Dermis blood vessel endothelial cell (primary cell): ENCODE measurements around the gene ADPRS. TPM values are rescaled to one million over a fixed set of nuclear protein-coding genes. Genes with fewer than 3 reads are reported as not detected.

Experiments used
- DNase-seq: peaks from one replicate; pipeline ENCODE4 v3.0.0; 2010
- total RNA-seq: library from RNA; depleted of rRNA; stranded (reverse); fragments of >200 nt; gene quantifications from 2 replicates; pipeline ENCODE4 v1.2.3, GENCODE V29; 2014

ADPRS gene
- total RNA-seq, 1 donor from 2014 or later, result 52.9 TPM

- no peak for DNase-seq
These were observed 45.3 kb downstream of the ADPRS start for GRCh38 chr1:36134031-36134430.

DNA sequence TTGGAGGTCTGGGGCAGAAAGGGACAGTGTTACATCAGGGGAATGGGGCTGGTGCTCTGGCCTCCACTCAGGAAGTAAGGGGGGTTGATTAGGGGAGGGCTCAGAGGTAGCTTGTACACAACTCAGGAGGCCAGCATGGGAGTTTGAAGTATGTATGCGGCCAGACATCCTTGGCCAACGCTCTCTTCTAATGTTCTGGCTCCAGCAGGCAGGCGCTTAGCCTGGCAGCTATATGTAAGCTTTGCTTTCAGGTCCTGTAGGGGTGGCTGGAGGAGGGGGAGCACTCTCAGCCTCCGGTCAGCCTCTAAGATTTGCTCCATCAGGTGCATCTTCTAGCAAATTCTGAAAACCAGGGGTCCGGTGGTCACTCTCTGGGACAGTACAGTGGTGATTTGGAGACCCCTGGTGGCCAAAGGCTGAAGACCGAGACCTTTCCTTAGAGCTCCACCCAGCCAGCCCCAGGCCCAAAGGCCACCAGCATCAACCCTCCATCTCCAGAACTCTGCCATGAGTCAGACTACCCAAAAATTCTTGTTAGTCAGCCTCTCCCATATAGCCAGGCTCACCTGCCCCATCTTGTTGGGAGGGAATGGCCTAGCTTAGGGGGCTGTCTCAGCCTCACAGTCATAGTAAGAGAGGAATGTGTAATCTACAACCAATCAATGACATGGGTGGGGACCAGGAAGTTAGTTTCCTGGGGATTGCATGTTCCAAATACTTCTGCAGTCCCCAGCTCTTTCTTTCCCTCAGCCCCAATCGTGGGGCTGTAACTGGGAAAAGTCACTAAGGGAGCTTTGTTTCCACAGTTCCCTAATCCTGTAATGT lies 46.0 kb downstream of the ADPRS start:
- DNase-seq, result peak; percentile 72

GRCh38 chr1:36135330-36135667 lies 46.6 kb downstream of the ADPRS start:
- DNase-seq, result no peak

DNA sequence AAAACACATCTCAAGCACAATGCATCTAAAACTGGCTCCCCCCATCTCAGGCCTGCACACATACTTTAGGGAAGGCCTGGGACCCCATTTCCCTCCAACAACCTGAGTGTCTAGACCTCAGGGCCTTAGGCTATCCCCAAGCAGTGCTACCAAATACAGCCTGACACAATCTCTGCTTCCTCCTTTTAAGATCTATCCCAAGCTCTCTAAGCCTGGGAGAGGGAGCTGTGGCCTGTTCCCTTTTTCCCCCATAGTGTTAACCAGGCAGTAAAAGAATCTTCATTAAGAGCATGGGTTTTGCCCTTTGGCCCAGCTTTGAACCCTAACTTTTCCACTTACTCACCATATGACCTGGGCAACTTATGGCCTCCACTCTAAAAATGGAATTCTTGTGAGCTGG lies 47.1 kb downstream of the ADPRS start:
- no peak for DNase-seq

DNA sequence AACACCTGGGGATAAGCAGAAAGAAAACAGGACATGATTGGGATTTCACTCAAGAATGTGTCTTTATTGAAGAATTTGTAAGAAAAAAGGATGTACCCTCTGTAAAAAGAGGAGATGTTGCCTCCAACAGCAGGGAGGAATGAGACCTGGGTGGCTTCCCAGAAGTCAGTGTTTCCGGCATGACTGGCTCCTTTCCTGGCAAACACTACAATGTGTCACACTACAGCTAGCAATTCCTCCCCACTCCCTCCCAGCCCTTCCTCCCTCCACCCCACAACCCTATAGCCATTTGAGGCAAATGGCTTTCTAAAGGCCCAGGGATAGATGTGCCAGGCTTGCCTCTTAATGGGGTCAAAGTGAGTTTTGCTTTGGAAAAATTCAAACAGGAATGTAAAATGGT lies 47.8 kb downstream of the ADPRS start:
- peak; percentile 84 for DNase-seq

DNA sequence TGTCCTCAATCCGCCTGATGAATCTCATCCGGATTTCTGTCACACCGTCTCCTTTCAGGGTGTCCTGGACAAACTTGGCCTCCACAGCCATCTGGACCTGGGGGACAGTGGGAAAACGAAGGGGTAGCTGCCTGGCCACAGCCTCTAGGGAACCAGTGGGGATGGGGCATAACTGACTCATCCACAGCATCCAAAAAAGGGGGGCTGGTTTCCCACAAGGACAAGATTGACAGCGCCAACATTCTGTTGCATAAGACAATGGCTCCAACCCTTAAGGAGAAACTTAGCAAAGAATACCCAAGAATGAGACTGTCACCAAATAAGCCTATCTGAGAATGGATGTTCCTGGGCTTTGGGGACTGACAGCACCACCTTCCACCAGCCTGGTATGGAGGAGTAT lies 48.5 kb downstream of the ADPRS start:
- DNase-seq, result no peak

GRCh38 chr1:36137776-36138175 lies 49.1 kb downstream of the ADPRS start:
- no peak for DNase-seq

DNA sequence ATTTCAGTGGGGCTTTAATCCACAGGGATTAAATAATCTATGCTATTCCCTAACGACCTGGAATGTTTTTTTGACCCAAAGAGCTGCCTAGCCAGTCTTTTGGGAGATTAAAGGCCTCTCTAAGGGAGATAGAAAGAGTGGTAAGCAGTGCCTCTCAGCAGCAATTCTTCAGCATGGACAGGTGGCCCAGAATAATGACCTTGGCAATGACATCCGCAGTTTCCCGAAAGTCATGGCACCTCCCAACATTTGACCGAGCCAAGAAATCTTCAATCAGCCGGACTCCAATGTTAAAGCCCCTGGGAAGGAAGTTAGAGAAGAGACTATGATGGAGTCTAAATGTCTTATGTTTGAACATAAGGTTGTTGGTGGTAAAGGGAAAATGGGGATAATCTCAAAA lies 50.8 kb downstream of the ADPRS start:
- no peak for DNase-seq

DNA sequence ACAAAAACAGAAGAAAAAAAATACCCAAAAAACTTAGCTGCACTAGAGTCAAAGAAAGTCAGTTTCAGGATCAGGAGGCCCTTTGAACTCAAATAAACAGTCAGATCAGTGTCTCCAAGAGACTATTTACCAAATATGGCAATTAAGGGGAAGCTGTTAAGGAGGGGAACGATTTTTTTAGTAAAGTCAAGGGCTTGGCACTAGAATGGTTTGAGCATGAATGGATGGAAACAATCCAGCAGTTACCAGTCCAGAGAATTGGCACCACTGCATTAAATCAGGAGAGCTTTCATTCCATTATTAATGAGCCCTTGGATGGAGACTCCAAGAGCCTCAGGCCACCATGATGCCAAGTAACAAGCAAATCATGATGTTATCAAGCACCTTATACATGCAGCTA lies 53.4 kb downstream of the ADPRS start:
- no peak for DNase-seq

- no peak for DNase-seq
These were observed 54.7 kb downstream of the ADPRS start for GRCh38 chr1:36143424-36143823.

Other genes starting within 250 kb of the ADPRS start
- 9.7 and 29.3 TPM in 2 replicates for gene AGO1, start 205.7 kb upstream of the ADPRS start, total RNA-seq
- 20.8 and 21.8 TPM in 2 replicates for gene AGO3, start 157.8 kb upstream of the ADPRS start, total RNA-seq
- 0.14 and 0.68 TPM in 2 replicates for gene TEKT2, start 4.8 kb upstream of the ADPRS start, total RNA-seq
- gene COL8A2, start 36.3 kb downstream of the ADPRS start, total RNA-seq, result 3.0 and 3.2 TPM in 2 replicates
- 77.8 and 117 TPM in 2 replicates for gene TRAPPC3, start 60.6 kb downstream of the ADPRS start, total RNA-seq
- 77.9 and 106 TPM in 2 replicates for gene MAP7D1, start 67.3 kb downstream of the ADPRS start, total RNA-seq
- 96.0 and 151 TPM in 2 replicates for gene THRAP3, start 135.6 kb downstream of the ADPRS start, total RNA-seq
- gene SH3D21, start 217.5 kb downstream of the ADPRS start, total RNA-seq, result 0.74 and 1.5 TPM in 2 replicates
- gene EVA1B, start 234.8 kb downstream of the ADPRS start, total RNA-seq, result 105 and 192 TPM in 2 replicates